GM21529 (cell line): ENCODE data around the gene GALNT17.

Experiments
- ATAC-seq: cut with Tn5 transposase; IDR thresholded peaks from one replicate; pipeline ENCODE4 v1.9.1; 2021; ENCODE audit not compliant: unreplicated experiment

The GALNT17 gene

DNA sequence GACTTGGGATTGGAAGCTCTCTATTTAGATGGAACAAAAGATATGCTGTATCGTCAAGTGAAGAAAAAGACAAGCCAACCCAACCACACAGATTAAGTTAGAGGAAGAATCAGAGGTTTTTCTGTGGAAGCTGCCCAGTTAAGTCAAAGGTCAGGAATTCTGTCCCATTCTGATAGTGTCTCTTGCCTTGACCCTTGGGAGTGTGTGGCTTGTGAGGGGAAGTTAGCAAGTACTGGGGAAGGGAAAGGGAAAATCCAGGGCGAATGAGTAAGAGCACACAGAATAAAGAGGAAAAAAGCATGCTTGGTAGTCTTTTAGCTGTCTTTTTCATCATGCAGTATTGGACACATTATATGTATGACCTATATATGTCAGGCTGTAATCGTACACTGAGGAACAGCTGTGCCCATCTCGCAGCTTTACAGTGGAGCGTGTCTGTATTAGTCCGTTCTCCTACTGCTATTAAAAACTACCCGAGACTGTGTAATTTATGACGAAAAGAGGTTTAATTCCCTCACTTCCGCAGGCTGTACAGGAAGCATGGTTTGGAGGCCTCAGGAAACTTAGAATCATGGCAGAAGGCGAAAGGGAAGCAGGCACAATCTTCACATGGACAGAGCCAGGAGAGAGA lies 197.2 kb downstream of the GALNT17 start:
- no peak for ATAC-seq

DNA sequence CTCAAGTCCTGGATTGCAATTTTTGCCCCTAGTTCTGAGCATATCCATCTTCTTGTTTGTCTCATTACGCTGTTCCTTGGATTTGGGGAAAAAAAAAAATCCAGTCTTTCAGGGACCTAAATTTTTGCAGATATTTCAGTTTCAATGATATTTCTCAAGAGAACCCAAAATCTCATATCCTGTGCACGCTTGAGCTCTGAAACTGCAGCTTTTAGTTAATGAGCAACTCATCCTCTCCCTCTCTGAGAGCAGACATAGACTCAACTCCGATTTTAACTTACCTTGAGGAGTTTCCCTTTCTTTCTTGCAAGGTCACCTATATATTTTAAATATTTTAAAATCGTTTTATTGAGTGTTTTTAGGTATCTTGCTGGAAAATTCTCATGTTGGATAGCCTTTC lies 200.3 kb downstream of the GALNT17 start:
- no peak for ATAC-seq

DNA sequence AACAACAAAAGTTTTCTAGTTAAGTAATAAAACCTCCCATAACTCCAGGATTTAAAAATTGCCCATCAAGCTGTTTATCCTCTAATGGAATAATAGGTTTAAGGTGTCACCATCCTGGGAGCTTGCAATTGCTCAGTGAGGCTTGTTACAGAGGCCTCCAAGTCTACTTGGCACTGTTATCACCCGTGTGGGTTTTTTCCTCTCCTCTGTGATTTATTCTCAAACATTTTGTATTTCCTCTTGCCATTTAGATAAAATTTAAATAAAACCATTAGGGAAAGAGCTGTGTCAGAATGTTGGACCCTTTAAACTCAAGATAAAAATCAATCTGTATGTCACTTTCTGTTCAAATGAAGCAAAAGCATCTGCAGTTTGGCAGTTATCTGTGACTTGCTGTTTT lies 202.6 kb downstream of the GALNT17 start:
- ATAC-seq = no peak

DNA sequence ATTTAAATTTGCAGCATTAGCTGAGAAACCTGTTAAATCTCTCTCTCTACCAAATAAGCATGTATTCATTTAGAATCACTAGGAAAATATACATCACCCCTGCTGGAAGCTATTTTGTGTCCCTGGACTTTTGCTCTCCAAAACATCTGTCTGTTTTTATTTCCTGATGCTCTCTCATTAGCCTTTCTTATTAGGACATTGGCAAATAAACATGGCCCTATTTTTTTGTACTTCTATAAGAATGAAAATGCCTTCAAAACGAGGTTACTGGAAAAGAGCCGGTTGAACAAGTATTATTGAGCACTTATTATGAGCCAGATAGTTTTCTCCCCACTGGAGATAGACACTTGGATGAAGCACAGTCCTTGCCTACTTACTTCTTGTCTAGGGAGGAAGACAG lies 206.9 kb downstream of the GALNT17 start:
- ATAC-seq = no peak

DNA sequence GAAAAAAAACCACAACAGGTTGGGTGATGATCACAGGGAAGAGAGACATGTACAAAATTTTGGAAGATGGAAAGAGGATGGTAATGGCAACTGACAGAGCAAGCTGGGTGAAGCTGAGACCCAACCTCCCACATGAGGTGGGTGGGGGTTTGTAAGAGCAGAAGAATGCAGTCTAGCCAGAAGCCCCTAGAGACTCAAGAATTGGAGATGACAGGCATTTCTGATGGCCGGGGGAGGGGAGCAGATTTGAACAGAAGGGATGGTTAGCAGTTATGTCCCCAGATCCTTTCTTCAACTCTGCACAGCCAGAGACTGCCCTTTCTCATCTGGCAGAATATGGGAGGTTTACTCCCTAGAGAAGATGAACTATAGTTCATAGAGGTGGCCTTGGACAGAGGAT lies 208.0 kb downstream of the GALNT17 start:
- no peak for ATAC-seq

DNA sequence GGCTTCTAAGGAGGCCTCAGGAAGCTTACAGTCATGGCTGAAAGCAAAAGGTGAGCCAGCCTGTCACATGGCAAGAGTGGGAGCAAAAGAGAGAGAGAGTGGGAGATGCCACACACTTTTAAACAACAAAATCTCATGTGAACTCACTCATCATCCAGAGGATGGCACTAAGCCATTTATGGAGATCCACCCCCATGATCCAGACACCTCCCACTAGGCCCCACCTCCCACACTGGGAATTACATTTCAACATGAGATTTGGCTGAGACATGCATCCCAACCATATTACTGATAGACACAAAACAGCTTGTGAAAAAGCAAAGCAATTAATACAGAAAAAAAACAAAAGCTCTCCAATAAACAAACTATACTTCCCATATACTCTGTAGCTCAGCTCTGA lies 210.3 kb downstream of the GALNT17 start:
- ATAC-seq = no peak

DNA sequence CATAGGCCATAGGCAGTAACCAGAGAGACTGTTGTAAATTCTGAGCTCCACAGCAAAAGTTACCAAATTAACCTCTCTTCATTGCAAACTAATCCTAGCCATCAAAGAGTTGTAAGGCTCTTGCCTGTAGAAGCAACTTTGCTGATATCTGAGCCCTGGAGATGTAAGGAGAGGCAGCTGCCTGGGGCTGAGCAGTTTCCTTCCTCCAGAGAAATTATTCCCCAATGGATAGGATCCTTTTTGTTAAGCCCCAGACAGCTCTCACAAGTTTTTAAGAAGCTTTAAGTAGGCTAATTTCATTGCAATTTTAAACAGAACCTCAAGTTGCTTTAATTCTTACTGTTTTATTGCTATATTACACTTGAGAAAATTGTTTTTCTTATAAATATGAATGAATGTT lies 211.1 kb downstream of the GALNT17 start:
- ATAC-seq = no peak

DNA sequence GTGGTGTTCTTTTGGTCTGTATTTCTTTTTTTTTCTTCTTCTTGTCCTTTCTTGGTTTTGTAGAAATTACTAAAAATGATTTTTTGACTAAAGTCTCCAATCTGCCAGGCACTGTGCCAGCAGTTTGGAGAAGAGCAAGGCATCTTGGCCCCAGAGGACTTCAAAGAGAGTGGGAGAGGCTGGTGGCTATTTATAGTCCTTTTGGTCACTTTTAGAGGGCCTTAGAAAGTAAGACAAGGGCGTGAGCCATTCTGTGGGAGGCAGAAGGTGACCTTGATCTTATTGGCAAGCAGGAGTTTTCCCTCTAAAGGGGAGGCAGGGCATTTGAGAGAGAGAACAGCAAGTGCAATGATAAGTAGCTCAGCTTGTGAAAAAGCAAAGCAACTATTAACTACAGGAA lies 211.9 kb downstream of the GALNT17 start:
- no peak for ATAC-seq

DNA sequence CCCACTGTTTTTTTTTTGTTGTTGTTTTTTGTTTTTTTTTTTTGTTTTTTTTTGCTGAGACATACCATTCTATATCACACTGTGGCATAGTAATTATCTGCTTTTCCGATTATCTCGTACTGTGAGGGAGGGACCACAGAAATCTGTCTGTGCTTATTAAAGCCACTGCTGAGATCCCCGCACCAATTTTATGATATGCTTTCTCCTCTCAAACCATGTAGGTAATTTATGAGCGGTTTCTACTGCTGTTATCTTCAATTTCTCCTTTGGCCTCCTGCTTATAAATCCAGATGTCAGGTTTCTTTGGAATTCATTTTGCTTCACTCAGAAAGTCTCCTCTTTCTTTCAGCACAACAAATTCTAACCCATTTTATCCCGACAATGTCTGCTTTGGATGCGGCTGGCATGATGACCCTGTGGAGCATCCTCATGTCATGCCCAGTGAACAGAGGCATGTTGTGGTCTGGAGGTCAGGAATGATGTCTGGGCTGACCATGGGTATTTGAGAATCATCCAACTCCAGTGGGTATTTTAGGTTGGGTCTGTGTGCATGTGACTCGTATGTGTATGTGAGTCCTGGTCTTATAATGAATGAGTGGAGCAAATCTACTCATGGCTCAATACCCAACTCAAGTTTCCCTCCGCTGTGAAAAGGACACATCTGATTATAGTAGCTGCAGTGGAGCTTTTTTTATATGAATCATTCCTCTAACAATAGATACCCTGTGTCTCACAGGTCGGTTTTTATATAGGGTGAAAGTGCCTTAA lies 213.4 kb downstream of the GALNT17 start:
- ATAC-seq = no peak

DNA sequence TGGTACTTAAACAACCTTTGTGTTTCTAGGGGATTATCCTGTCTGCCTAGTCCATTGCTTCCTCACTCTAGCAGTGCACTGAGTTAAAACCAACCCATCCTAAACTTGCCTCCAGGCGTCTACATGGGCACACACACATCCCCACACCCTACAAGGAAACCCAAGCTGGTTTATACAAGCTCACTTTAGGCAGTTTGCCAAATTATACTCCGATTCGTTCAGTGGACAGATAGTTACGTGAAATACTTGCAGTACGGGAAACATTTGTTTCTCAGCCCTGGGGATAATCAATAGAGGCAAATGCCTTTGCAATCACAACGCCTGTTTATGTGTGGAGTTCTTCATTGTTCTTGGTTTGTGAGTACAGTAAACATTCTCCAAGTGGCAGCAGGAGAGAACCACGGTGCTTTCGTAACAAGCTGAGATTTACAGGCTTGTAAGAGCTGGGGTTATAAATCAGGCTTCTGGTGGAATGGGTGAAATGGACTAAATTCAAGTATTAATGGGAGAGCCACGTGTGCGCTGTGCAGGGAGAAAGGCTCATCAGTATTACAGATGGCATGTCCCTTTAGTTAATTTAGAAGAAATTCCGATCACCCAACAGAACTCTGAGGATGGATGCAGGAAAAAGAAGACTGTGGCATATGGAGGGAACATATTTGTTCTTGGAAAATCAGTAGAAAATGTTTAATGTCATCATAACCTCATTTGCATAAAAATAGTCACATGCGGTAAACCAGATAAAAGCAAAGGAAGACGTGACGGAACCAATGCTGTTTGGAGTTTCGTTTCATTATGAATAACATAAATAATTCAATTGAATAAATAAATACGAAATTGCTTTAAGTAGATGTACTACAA lies 217.1 kb downstream of the GALNT17 start:
- ATAC-seq = no peak

DNA sequence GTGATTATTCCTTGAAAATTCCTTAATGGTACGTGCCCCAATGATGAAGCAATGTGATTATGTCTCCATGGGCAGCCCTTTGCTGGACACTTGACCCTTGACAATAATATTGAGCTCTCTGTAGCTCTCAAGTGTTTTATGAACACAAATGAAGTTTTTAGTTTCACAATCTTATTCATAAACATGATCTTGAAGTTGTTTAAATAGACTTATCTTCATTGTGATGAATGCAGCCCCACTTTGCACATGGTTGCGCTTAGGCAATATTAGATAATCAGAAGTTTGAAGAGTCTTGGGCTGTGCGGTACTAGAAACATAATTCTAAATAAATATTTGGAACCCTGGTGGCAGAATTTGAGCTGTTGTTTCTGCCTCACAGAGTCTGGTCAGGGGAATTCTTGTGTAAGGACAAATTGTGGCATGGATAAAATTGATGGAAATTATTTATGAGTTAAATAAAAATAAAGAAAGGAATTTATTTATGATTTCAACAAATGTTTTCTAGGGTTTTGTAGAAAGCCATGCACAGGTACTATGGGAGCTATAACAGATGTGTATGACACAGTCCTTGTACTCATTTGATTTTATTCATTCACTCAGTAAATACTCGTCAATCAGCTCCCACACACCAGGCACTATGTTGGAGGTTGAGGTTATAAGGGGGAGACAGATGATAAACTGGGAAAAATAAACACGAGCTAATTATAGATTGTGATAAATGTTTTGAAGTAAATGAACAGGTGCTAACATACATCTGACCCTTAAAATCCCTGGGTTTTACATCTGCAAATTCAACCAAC lies 217.9 kb downstream of the GALNT17 start:
- ATAC-seq = no peak

DNA sequence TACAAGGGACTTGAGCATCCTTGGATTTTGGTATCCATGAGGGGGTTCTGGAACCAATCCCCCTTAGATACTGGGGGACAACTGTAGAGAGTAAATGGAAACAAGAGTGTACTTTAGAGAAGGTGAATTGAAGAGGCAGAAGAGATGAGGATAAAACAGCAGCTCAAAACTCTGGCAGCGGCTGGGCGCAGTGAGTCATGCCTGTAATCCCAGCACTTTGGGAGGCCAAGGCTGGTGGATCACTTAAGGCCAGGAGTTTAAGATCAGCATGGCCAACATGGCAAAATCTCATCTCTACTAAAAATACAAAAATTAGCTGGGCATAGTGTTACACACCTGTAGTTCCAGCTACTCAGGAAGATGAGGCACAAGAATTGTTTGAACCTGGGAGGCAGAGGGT lies 218.7 kb downstream of the GALNT17 start:
- ATAC-seq = no peak

DNA sequence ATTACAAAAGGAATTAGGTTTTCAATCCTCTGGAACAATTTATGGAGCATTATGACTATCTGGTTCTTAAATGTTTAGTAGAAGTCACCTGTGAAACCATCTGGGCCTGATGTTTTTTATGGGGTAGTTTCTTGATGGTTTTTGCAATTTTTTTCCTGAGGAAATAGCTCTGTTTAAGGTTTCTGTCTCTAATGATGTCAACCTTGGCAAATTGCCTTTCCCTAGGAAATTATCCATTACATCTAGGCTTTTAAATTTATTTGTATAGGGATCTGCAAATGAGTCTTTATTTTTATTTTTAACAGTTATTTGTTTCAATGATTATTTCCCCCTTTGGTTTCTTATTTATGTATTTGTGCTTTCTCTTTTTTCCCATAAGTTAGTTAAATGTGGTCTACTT lies 222.8 kb downstream of the GALNT17 start:
- ATAC-seq = no peak

DNA sequence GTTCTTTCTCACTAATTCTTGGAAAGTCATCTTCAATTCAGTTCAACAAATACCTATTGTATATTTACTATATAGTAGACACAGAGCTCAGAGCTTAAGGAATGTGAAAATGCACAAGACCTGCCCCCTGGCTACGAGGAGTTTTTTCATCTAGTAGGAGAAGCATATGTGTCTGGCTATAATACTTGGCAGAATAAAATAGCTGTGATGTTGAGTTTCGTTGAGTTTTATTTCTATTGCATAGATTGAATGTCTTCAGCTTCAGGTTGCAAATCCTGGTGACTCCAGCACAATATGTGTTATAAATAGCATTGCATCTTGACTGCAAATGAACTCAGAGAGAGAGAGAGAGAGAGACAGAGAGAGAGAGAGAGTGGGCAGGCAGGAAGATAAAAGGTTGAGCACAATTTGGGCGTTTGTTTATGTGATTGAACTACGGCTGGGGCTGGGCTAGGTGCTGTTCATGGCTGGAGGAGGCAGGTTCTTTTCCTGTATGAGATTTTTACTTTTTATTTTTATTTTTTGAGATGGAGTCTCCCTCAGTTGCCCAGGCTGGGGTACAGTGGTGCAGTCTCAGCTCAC lies 229.6 kb downstream of the GALNT17 start:
- ATAC-seq = no peak

DNA sequence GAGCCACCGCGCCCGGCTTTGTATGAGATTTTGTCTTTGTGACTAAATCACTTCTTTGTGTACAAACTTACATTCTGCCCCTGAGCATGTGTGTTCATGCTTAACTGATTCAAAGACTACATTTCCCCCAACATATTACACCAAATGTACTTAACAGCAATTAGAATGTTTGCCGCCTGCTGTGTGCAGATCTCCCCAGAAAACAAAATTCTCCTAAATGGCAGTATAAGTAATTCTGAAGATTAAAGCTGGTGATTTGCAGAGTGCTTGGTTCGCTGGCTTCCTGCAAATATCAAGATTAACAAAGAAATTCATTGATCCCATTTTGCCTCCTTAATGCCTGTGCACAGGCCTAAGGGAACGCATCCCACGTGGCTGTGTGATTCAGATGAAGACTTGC lies 230.3 kb downstream of the GALNT17 start:
- no peak for ATAC-seq

DNA sequence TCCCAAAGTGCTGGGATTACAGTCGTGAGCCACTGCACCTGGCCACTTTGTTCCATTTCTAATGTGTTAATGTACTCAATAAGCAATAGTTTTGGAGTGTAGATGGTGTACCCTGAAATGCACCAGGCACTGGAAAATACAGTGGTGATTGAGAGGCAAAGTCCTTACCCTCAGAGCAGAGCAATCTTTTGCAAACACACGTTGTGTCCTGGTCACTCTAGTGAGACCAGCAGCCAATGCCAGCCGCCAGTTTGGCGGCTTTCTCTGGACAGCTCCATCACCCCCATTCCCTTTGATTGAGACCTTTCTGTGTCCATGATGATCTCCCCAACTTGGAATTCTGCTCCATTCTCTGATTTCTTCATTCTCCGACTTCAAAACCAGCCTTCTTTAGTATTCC lies 231.3 kb downstream of the GALNT17 start:
- no peak for ATAC-seq

DNA sequence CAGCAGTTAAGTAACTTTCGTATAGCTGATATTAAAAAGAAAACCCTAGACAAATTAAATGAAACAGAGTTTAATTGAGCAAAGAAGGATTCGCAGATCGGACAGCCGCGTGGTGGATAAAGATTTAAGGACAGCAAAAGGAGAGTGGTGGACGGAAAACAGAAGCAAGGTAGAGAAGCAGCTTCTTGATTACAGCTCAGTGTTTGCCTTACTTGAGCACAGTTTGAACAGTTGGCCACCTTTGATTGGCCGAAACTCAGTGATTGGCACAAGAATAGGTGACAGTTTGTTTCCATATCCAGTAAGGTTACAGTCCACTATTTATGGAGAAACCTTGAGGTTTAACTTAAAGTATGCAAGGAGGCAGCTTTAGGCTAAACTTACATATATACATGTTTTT lies 231.7 kb downstream of the GALNT17 start:
- ATAC-seq = no peak

DNA sequence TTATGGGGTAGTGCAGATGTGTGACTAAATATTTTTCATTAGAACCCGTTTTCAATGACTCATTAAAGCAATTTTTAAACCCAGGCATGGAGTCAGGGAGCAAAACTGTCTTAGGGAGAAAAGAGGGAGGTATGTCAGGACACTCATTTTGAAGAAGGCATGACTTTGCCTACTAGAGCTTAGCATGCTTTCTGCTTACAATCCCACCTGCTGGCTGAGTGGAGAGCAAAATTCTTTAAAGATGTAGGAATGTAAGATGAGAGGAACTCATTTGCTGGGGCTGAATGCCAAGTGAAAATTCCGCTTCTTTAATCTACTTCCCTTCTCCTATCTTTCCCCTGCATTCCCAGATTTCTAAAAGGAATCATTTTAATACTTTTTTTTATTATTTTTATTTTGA lies 232.6 kb downstream of the GALNT17 start:
- ATAC-seq = no peak

DNA sequence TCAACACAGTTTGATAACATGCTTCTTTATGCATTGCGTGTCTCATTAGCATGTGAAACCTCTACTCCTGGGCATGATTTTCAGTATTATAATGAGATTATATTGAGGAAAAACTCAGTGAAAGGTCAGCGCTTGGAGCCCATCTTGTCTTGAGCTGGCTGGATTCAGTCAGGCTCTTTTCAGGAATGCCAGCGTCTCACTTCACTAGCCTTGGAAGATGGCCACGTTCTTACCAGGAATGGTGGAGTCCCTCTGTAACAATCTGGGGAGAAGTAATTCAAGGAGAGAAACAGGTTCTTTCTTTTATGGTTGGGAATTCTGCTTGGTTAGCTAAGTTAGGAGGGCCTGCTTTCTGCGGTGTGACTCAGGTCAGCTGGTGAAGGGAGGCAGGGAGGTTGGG lies 241.0 kb downstream of the GALNT17 start:
- ATAC-seq = no peak

DNA sequence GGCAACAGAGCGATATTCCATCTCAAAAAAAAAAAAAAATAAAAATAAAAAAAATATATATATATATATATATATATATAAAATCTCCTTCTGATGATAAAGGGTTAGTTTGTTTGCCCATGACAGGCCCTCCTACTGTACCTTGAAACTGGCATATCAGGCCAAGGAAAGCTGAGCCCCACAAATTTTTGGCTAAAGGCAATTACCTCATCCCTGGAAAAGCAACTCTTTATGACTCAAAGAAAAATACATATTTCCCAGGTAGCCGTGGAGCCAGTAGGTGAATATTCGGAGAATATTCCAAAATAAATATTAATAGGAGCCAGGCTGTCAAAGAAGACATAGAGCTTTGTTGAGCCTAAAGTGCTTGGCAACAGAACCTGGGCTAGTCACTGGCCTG lies 245.1 kb downstream of the GALNT17 start:
- ATAC-seq = no peak

DNA sequence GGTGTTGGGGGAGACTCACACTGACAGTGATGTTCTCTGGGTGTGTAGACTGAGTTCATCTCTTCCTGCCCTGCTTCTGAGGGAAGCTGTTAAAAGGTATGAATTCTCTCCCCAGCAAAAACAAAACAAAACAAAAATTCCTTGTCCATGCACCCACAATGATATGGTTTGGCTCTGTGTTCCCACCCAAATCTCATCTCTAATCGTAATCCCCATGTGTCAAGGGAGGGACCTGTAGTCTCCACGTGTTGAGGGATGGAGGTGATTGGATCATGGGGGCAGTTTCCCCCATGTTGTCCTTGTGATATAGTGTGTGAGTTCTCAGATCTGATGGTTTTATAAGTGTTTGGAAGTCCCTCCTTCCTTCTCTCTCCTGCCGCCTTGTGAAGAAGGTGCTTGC lies 245.5 kb downstream of the GALNT17 start:
- no peak for ATAC-seq
